ENCODE measurements around the gene PLEKHM3.

GRCh38 chr2:207782238-207783030, 242.9 kb downstream of the PLEKHM3 start:
- TF ChIP-seq POLR2AphosphoS5 (IDR thresholded peaks at IDR 0.05; ENCODE audit: low read depth, low read length) (no peak), SIN3A (IDR thresholded peaks at IDR 0.05; ENCODE audit: borderline replicate concordance, insufficient read depth, low read depth, low read length) (no peak)
- TF ChIP-seq, protein P1, sequence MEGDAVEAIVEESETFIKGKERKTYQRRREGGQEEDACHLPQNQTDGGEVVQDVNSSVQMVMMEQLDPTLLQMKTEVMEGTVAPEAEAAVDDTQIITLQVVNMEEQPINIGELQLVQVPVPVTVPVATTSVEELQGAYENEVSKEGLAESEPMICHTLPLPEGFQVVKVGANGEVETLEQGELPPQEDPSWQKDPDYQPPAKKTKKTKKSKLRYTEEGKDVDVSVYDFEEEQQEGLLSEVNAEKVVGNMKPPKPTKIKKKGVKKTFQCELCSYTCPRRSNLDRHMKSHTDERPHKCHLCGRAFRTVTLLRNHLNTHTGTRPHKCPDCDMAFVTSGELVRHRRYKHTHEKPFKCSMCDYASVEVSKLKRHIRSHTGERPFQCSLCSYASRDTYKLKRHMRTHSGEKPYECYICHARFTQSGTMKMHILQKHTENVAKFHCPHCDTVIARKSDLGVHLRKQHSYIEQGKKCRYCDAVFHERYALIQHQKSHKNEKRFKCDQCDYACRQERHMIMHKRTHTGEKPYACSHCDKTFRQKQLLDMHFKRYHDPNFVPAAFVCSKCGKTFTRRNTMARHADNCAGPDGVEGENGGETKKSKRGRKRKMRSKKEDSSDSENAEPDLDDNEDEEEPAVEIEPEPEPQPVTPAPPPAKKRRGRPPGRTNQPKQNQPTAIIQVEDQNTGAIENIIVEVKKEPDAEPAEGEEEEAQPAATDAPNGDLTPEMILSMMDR (IDR thresholded peaks at IDR 0.05): no peak

All from Panc1 (cell line).